H1 (cell line): ENCODE measurements around the gene CENPC. TPM values are rescaled to one million over a fixed set of nuclear protein-coding genes. Genes with fewer than 3 reads are reported as not detected.

Experiments
- CTCF ChIA-PET: fragments of 300-600 bp; sonication (Branson Sonifier 250); formaldehyde crosslinking; loops from one replicate; lab custom pipeline; 2021; ENCODE audit not compliant: partially characterized antibody; lab: Charles Lee
- POLR2A ChIA-PET: fragments of 300-600 bp; sonication (Branson Sonifier 250); formaldehyde crosslinking; loops from one replicate; lab custom pipeline; 2021; ENCODE audit warnings: inconsistent platforms; ENCODE audit not compliant: partially characterized antibody; lab: Charles Lee
- DNase-seq, 2 experiments: peaks; one replicate each; pipeline versions ENCODE4 v3.0.0 to v3.0.0-alpha.2; 2010 to 2022; ENCODE audit warnings: low spot score in 2 of 2, low read depth in 1 of 2, mixed read lengths in 1 of 2
- FAIRE-seq: peaks from 2 replicates; lab custom pipeline; 2011; peaks lifted over from hg19 to GRCh38; lab: Jason Lieb, UNC
- H2AFZ ChIP-seq: 2 replicates; pipeline ENCODE4 v1.8.1; 2012; ENCODE audit warnings: low read length, inconsistent platforms
- H2AK5ac ChIP-seq: 2 replicates; pipeline ENCODE4 v1.6.1; 2013; ENCODE audit warnings: low read depth, low read length
- H2BK120ac ChIP-seq: replicated peaks from 2 replicates; pipeline ENCODE3; 2013; ENCODE audit warnings: low read depth, low read length, inconsistent platforms
- H2BK12ac ChIP-seq: 2 replicates; pipeline ENCODE4 v1.6.1; 2013; ENCODE audit warnings: low read depth, low read length
- H2BK15ac ChIP-seq: 2 replicates; pipeline ENCODE4 v1.6.1; 2013; ENCODE audit warnings: low read length
- H2BK20ac ChIP-seq: 2 replicates; pipeline ENCODE4 v1.6.1; 2013; ENCODE audit warnings: low read length
- H2BK5ac ChIP-seq: 2 replicates; pipeline ENCODE4 v1.6.1; 2013; ENCODE audit warnings: low read depth, low read length
- H3K14ac ChIP-seq: 2 replicates; pipeline ENCODE4 v1.6.1; 2013; ENCODE audit warnings: inconsistent platforms; ENCODE audit not compliant: insufficient read length
- H3K18ac ChIP-seq: 2 replicates; pipeline ENCODE4 v1.6.1; 2013; ENCODE audit warnings: low read length; ENCODE audit errors: extremely low read depth
- H3K23ac ChIP-seq: 2 replicates; pipeline ENCODE4 v1.6.1; 2013; ENCODE audit warnings: inconsistent platforms; ENCODE audit not compliant: insufficient read length
- H3K23me2 ChIP-seq: 2 replicates; pipeline ENCODE4 v1.6.1; 2013; ENCODE audit warnings: low read depth, low read length
- H3K27ac ChIP-seq: 2 replicates; pipeline ENCODE4 v1.6.1; 2011; ENCODE audit warnings: low read depth, low read length, inconsistent platforms
- H3K27me3 ChIP-seq, 4 experiments: replicated peaks in 1 of 4; 1 replicate in 1 of 4; 2 replicates in 3 of 4; pipeline versions ENCODE4 v1.6.1 to v1.8.1; 2011 to 2013; ENCODE audit warnings: low read length in 3 of 4, mild to moderate bottlenecking in 3 of 4, inconsistent platforms in 2 of 4, mixed read lengths in 2 of 4, moderate library complexity in 1 of 4; ENCODE audit not compliant: control insufficient read depth in 3 of 4, insufficient read depth in 3 of 4; ENCODE audit errors: extremely low read depth in 1 of 4
- H3K36me3 ChIP-seq, 4 experiments: 2 replicates each; pipeline versions ENCODE4 v1.6.1 to v1.8.1; 2011 to 2013; ENCODE audit warnings: mild to moderate bottlenecking in 4 of 4, low read length in 3 of 4, moderate library complexity in 2 of 4, control low read depth in 1 of 4, inconsistent platforms in 1 of 4; ENCODE audit not compliant: insufficient read depth in 4 of 4, control insufficient read depth in 2 of 4
- H3K4ac ChIP-seq: replicated peaks from 2 replicates; pipeline ENCODE3; 2013; ENCODE audit warnings: low read length, low read depth, mixed read lengths, inconsistent platforms; ENCODE audit not compliant: insufficient read length
- H3K4me1 ChIP-seq, 4 experiments: replicated peaks in 1 of 4; 1 replicate in 1 of 4; 2 replicates in 3 of 4; pipeline versions ENCODE4 v1.6.1 to v1.8.1; 2011 to 2013; ENCODE audit warnings: low read length in 3 of 4, inconsistent platforms in 2 of 4, mixed read lengths in 1 of 4; ENCODE audit not compliant: insufficient read depth in 4 of 4, control insufficient read depth in 3 of 4
- H3K4me2 ChIP-seq, 2 experiments: 2 replicates each; pipeline versions ENCODE4 v1.6.1 to v1.8.1; 2011 to 2013; ENCODE audit warnings: low read depth in 2 of 2, low read length in 2 of 2, control low read depth in 1 of 2, inconsistent platforms in 1 of 2, mild to moderate bottlenecking in 1 of 2; ENCODE audit not compliant: insufficient read depth in 1 of 2
- H3K4me3 ChIP-seq, 4 experiments: fragments of 200-600, 300-600 bp in 1 of 4; sonication (generic), shearing (Covaris generic), sonication (Bioruptor Twin) in 1 of 4; 2 replicates each; pipeline versions ENCODE4 v1.5.1 to v1.8.1; 2011 to 2016; ENCODE audit warnings: low read length in 4 of 4, low read depth in 3 of 4, control low read depth in 2 of 4, inconsistent platforms in 2 of 4, mild to moderate bottlenecking in 2 of 4, mixed read lengths in 1 of 4, moderate library complexity in 1 of 4; ENCODE audit not compliant: insufficient read depth in 2 of 4; ENCODE audit errors: extremely low read depth in 1 of 4
- H3K56ac ChIP-seq: replicated peaks from 2 replicates; pipeline ENCODE3; 2013; ENCODE audit warnings: low read depth, mild to moderate bottlenecking, mixed read lengths, low read length, inconsistent platforms; ENCODE audit not compliant: insufficient read length
- H3K79me1 ChIP-seq: 2 replicates; pipeline ENCODE4 v1.6.1; 2013; ENCODE audit warnings: low read depth, low read length, control low read depth
- H3K79me2 ChIP-seq, 2 experiments: 2 replicates each; pipeline versions ENCODE4 v1.6.1 to v1.8.1; 2012 to 2013; ENCODE audit warnings: low read length in 2 of 2, mild to moderate bottlenecking in 2 of 2, inconsistent platforms in 1 of 2; ENCODE audit not compliant: insufficient read depth in 2 of 2, control insufficient read depth in 1 of 2
- H3K9ac ChIP-seq, 4 experiments: replicated peaks in 1 of 4; 1 replicate in 1 of 4; 2 replicates in 3 of 4; pipeline versions ENCODE4 v1.6.1 to v1.8.1; 2011 to 2013; ENCODE audit warnings: low read depth in 3 of 4, low read length in 3 of 4, control low read depth in 2 of 4, mild to moderate bottlenecking in 2 of 4, moderate library complexity in 2 of 4, inconsistent platforms in 1 of 4; ENCODE audit errors: extremely low read depth in 1 of 4
- H3K9me3 ChIP-seq, 2 experiments: 2 replicates each; pipeline versions ENCODE4 v1.6.1 to v1.8.1; 2012 to 2013; ENCODE audit warnings: mild to moderate bottlenecking in 2 of 2, moderate library complexity in 2 of 2, control low read depth in 1 of 2, inconsistent platforms in 1 of 2, low read depth in 1 of 2, low read length in 1 of 2, mixed read lengths in 1 of 2; ENCODE audit not compliant: insufficient read depth in 2 of 2
- H4K20me1 ChIP-seq, 2 experiments: replicated peaks in 1 of 2; 2 replicates each; pipeline versions ENCODE3 to v1.8.1; 2011 to 2013; ENCODE audit warnings: inconsistent platforms in 2 of 2, low read length in 2 of 2, mild to moderate bottlenecking in 1 of 2; ENCODE audit not compliant: insufficient read depth in 2 of 2, control insufficient read depth in 1 of 2
- H4K5ac ChIP-seq: 2 replicates; pipeline ENCODE4 v1.6.1; 2013; ENCODE audit warnings: low read length, low read depth, mixed read lengths, inconsistent platforms; ENCODE audit not compliant: insufficient read length
- H4K8ac ChIP-seq: 2 replicates; pipeline ENCODE4 v1.8.0; 2013; ENCODE audit warnings: mild to moderate bottlenecking, moderate library complexity, low read length, inconsistent platforms; ENCODE audit not compliant: insufficient read depth; ENCODE audit errors: extremely low read depth
- H4K91ac ChIP-seq: replicated peaks from 2 replicates; pipeline ENCODE3; 2013; ENCODE audit warnings: low read length, mixed read lengths, inconsistent platforms; ENCODE audit not compliant: insufficient read length
- CHD2 ChIP-seq: IDR thresholded peaks from 2 replicates; pipeline ENCODE4 v1.6.1; 2012; ENCODE audit warnings: low read length, improper control_type of control experiment
- EZH2 ChIP-seq: fragments of 200-600 bp; sonication (generic); IDR thresholded peaks from 2 replicates; pipeline ENCODE4 v1.7.1; 2012; ENCODE audit warnings: low read depth, mild to moderate bottlenecking, moderate library complexity, low read length, inconsistent platforms; ENCODE audit not compliant: severe bottlenecking
- TAF1 ChIP-seq: IDR thresholded peaks from 2 replicates; pipeline ENCODE4 v1.6.1; 2011; ENCODE audit warnings: mild to moderate bottlenecking, low read depth, low read length
- WGBS, 2 experiments: shearing (Covaris generic) in 1 of 2; methylation state at CpG; one replicate each; pipeline versions ENCODE4 v1.1.6 to v1.1.7; 2013 to 2015; ENCODE audit warnings: low lambda C conversion rate in 2 of 2, mixed read lengths in 2 of 2, inconsistent platforms in 1 of 2, low coverage in 1 of 2, missing lambda C conversion rate in 1 of 2; ENCODE audit not compliant: insufficient replicate concordance in 2 of 2, insufficient coverage in 1 of 2, insufficient read length in 1 of 2; ENCODE audit errors: extremely low coverage in 1 of 2, missing lambda C conversion rate in 1 of 2; 5-methylcytosine and 5-hydroxymethylcytosine counted together
- long read RNA-seq, 2 experiments: library from RNA in 1 of 2; library from capped mRNA in 1 of 2; stranded (forward); transcript quantifications; one replicate each; pipeline ENCODE4 v2.0.0, GENCODE V29; 2021; ENCODE audit warnings: inconsistent platforms in 1 of 2
- polyA minus RNA-seq, 3 experiments: library from RNA; depleted of rRNA, polyadenylated mRNA; stranded (reverse); fragments of >200 nt; gene quantifications; 1 replicate in 2 of 3; 2 replicates in 1 of 3; pipeline ENCODE4 v1.2.3, GENCODE V29; 2011
- polyA plus RNA-seq, 7 experiments: library from polyadenylated mRNA; depleted of rRNA in 3 of 7; stranded (reverse) in 5 of 7; unstranded in 2 of 7; fragments of >200 nt in 5 of 7; fragments of 200-250 nt in 2 of 7; gene quantifications; 1 replicate in 5 of 7; 2 replicates in 1 of 7; 4 replicates in 1 of 7; pipeline versions ENCODE4 v1.2.1 to v1.2.3, GENCODE V29; 2011 to 2013; ENCODE audit warnings: missing spikeins in 2 of 7, mixed read lengths in 2 of 7
- total RNA-seq: library from RNA; stranded (reverse); fragmentation: NEBNext Ultra II Directional; extraction: Animal tissue kit (Norgen Biotek cat#: 25700); gene quantifications from 2 replicates; pipeline ENCODE4 v1.2.1, GENCODE V29; 2021

The CENPC gene
- total RNA-seq (14.4 and 15.7 TPM in 2 replicates), polyA plus RNA-seq (2011; rRNA removed) (2.2 and 2.8 TPM in 2 replicates), polyA minus RNA-seq (2011; rRNA and poly(A)+ RNA removed) (8.9 and 10.4 TPM in 2 replicates)
- polyA plus RNA-seq (2011; cell fraction: cytosol; rRNA removed) = 4.8 TPM
- polyA plus RNA-seq (2011; cell fraction: nucleus; rRNA removed) = 4.9 TPM
- 4.4 to 11.8 TPM (median 5.2 TPM) in 4 replicates for polyA plus RNA-seq (2012, experiment 1 of 2)
- polyA plus RNA-seq (2012, experiment 2 of 2) = 0.29 TPM
- polyA plus RNA-seq (2013, experiment 1 of 2) = 11.9 TPM
- polyA plus RNA-seq (2013, experiment 2 of 2) = 9.5 TPM
- 5.9 TPM for polyA minus RNA-seq (2011; cell fraction: cytosol; rRNA and poly(A)+ RNA removed)
- polyA minus RNA-seq (2011; cell fraction: nucleus; rRNA and poly(A)+ RNA removed) = 42.1 TPM
- long read RNA-seq, experiment 1, partial matches to known transcripts = 5 of 7 reads
- long read RNA-seq, experiment 1, other reads (novel, unspliced or antisense) = 2 of 7 reads
- long read RNA-seq, experiment 2, full-length matches to known transcripts = 2 of 18 reads
- long read RNA-seq, experiment 2, partial matches to known transcripts = 14 of 18 reads
- long read RNA-seq, experiment 2, other reads (novel, unspliced or antisense) = 2 of 18 reads

GRCh38 chr4:67545199-67546003 is at the start of gene CENPC:
Gene CENPC (minus strand): TSS chr4:67545503. CDS start chr4:67545355, 148 bp downstream.
- Histone ChIP-seq H4K5ac (peak within 1 kb of the TSS; percentile 94), H3K9ac (peak within 1 kb of the TSS; percentile 88 to 91 (median 90)), H3K4me2 (peak within 1 kb of the TSS; percentile 64 to 71), H3K18ac (peak within 1 kb of the TSS; percentile 53), H4K8ac (peak within 1 kb of the TSS; percentile 97), H3K27me3 (no peaks in the 10 kb centered on the region), H3K56ac (peak within 1 kb of the TSS; percentile 93), H3K4me1 (no peaks in the 10 kb centered on the region), H4K91ac (no peak within 1 kb of the TSS), H3K27ac (peak within 1 kb of the TSS; percentile 82), H2BK5ac (peak within 1 kb of the TSS; percentile 89), H3K23me2 (no peaks in the 10 kb centered on the region), H2AK5ac (no peak within 1 kb of the TSS), H3K9me3 (no peaks in the 10 kb centered on the region), H4K20me1 (no peaks in the 10 kb centered on the region), H3K14ac (no peak within 1 kb of the TSS), H2BK120ac (no peak within 1 kb of the TSS), H3K79me1 (no peaks in the 10 kb centered on the region), H3K4ac (peak within 1 kb of the TSS; percentile 57), H2BK15ac (no peak within 1 kb of the TSS), H2AFZ (peak within 1 kb of the TSS; percentile 79), H3K36me3 (peaks cover 0 to 15% (median 2%) of the 10 kb centered on the region in 4 experiments; a peak in 2 of 8 replicates), H3K79me2 (peaks cover 0 to 35% of the 10 kb centered on the region in 2 experiments; a peak in 2 of 4 replicates), H3K4me3 (peak within 1 kb of the TSS; percentile 80 to 89 (median 88)), H2BK20ac (no peak within 1 kb of the TSS), H2BK12ac (no peak within 1 kb of the TSS), H3K23ac (no peak within 1 kb of the TSS)
- DNase-seq = peak; percentile 88 to 91
- ChIA-PET CTCF (interaction anchor here (1.2 kb wide), 1 partner anchor 27 kb away, joined by 3 read pairs; no protein-coding TSS in a partner anchor), POLR2A (interaction anchor here (0.6 to 2.5 kb wide), 11 partner anchors 8 to 810 kb away, joined by 3 to 5 read pairs (median 3); no protein-coding TSS in a partner anchor)
- FAIRE-seq = no peak
- WGBS, 2 experiments = 2% methylated on average over 51 of the region's 53 CpGs; no CpG with 5 or more reads in 1 of the 2 experiments
- TF ChIP-seq EZH2 = no peak
- peak; percentile 97 for TF ChIP-seq TAF1
- TF ChIP-seq CHD2 = peak; percentile 94
